Measurements from ENCODE around the gene EZR. TPM values are rescaled to one million over a fixed set of nuclear protein-coding genes. Genes with fewer than 3 reads are reported as not detected.

EZR gene
- total and polyA plus RNA-seq, 9 of the 15 experiments (the other 6 are each of a cell fraction or from before 2014, with no cell fraction given) = 36.5 to 162 (median 104) TPM

DNA sequence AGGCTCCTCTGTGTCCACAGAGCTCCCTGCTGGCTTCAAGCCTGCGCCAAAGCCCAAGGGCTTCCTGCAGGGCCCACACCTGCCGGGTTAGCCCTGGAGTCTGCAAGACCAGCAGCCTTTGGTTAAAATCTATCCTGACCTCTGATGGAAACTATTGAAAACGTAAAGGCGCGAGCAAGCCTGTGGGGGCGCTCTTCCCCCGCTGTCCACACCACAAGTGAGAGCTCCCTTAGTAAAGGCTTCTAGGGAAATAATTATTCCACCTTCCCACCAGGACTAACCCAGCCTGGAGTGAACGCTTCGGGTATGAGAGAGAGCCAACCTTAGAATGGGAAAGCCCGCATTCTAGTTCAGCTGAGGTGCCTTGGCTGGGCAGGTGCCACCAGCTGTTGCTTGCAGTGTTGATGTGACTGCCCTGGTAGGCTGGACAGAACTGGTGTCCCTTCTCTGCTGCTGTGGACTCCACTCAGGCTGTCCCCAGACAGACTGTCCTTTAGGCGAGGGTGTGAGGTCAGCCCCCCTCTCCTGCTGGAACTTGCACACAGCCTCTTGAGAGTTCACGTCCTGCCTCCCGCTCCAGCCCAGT, 100.6 kb downstream of the EZR start (continued):
- TF ChIP-seq, protein P1, sequence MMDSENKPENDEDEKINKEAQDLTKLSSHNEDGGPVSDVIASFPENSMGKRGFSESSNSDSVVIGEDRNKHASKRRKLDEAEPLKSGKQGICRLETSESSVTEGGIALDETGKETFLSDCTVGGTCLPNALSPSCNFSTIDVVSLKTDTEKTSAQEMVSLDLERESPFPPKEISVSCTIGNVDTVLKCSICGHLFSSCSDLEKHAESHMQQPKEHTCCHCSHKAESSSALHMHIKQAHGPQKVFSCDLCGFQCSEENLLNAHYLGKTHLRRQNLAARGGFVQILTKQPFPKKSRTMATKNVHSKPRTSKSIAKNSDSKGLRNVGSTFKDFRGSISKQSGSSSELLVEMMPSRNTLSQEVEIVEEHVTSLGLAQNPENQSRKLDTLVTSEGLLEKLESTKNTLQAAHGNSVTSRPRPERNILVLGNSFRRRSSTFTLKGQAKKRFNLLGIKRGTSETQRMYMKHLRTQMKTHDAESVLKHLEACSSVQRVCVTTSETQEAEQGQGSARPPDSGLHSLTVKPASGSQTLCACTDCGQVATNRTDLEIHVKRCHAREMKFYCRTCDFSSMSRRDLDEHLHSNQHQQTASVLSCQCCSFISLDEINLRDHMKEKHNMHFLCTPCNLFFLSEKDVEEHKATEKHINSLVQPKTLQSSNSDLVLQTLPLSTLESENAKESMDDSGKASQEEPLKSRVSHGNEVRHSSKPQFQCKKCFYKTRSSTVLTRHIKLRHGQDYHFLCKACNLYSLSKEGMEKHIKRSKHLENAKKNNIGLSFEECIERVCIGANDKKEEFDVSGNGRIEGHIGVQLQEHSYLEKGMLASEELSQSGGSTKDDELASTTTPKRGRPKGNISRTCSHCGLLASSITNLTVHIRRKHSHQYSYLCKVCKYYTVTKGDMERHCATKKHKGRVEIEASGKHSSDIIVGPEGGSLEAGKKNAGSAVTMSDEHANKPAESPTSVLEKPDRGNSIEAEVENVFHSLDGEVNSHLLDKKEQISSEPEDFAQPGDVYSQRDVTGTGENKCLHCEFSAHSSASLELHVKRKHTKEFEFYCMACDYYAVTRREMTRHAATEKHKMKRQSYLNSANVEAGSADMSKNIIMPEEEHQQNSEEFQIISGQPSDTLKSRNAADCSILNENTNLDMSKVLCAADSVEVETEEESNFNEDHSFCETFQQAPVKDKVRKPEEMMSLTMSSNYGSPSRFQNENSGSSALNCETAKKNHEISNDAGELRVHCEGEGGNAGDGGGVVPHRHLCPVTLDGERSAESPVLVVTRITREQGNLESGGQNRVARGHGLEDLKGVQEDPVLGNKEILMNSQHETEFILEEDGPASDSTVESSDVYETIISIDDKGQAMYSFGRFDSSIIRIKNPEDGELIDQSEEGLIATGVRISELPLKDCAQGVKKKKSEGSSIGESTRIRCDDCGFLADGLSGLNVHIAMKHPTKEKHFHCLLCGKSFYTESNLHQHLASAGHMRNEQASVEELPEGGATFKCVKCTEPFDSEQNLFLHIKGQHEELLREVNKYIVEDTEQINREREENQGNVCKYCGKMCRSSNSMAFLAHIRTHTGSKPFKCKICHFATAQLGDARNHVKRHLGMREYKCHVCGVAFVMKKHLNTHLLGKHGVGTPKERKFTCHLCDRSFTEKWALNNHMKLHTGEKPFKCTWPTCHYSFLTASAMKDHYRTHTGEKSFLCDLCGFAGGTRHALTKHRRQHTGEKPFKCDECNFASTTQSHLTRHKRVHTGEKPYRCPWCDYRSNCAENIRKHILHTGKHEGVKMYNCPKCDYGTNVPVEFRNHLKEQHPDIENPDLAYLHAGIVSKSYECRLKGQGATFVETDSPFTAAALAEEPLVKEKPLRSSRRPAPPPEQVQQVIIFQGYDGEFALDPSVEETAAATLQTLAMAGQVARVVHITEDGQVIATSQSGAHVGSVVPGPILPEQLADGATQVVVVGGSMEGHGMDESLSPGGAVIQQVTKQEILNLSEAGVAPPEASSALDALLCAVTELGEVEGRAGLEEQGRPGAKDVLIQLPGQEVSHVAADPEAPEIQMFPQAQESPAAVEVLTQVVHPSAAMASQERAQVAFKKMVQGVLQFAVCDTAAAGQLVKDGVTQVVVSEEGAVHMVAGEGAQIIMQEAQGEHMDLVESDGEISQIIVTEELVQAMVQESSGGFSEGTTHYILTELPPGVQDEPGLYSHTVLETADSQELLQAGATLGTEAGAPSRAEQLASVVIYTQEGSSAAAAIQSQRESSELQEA (IDR thresholded peaks at IDR 0.05; ENCODE audit: low read depth) = no peak
- TF ChIP-seq, protein P2, sequence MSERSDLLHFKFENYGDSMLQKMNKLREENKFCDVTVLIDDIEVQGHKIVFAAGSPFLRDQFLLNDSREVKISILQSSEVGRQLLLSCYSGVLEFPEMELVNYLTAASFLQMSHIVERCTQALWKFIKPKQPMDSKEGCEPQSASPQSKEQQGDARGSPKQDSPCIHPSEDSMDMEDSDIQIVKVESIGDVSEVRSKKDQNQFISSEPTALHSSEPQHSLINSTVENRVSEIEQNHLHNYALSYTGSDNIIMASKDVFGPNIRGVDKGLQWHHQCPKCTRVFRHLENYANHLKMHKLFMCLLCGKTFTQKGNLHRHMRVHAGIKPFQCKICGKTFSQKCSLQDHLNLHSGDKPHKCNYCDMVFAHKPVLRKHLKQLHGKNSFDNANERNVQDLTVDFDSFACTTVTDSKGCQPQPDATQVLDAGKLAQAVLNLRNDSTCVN (CRISPR knock-in tag; IDR thresholded peaks at IDR 0.05) = no peak
- TF ChIP-seq FOXP1 (CRISPR knock-in tag; IDR thresholded peaks at IDR 0.05) (no peak), DDX20 (tag; IDR thresholded peaks at IDR 0.05; ENCODE audit: low read depth) (no peak), NFATC3 (IDR thresholded peaks at IDR 0.05) (no peak), HMG20A (CRISPR knock-in tag; conservative IDR thresholded peaks at IDR 0.05) (no peak), ZNF23 (CRISPR knock-in tag; IDR thresholded peaks at IDR 0.05) (no peak), CBX1 (IDR thresholded peaks at IDR 0.05; ENCODE audit: low read depth) (no peak), SRSF1 (IDR thresholded peaks at IDR 0.05; ENCODE audit: low read depth, low read length) (no peak), JUND (IDR thresholded peaks at IDR 0.05; ENCODE audit: borderline replicate concordance, low read depth, low read length) (no peak), JUND (tag; IDR thresholded peaks at IDR 0.05; ENCODE audit: borderline replicate concordance, low read depth, low read length) (no peak; the same call in 2 of the 3 replicates), POLR2A (conservative IDR thresholded peaks at IDR 0.05) (no peak), ZFP36 (IDR thresholded peaks at IDR 0.05; ENCODE audit: low read depth, low read length, partially characterized antibody) (peak; percentile 10), ZNF263 (CRISPR knock-in tag; IDR thresholded peaks at IDR 0.05; ENCODE audit: borderline replicate concordance) (0 out of 2 replicates have a peak, but pooled peaks have one; percentile 21)
- TF ChIP-seq, protein P3, sequence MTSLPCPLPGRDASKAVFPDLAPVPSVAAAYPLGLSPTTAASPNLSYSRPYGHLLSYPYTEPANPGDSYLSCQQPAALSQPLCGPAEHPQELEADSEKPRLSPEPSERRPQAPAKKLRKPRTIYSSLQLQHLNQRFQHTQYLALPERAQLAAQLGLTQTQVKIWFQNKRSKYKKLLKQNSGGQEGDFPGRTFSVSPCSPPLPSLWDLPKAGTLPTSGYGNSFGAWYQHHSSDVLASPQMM (CRISPR knock-in tag; IDR thresholded peaks at IDR 0.05) = no peak
- TF ChIP-seq, protein P4, sequence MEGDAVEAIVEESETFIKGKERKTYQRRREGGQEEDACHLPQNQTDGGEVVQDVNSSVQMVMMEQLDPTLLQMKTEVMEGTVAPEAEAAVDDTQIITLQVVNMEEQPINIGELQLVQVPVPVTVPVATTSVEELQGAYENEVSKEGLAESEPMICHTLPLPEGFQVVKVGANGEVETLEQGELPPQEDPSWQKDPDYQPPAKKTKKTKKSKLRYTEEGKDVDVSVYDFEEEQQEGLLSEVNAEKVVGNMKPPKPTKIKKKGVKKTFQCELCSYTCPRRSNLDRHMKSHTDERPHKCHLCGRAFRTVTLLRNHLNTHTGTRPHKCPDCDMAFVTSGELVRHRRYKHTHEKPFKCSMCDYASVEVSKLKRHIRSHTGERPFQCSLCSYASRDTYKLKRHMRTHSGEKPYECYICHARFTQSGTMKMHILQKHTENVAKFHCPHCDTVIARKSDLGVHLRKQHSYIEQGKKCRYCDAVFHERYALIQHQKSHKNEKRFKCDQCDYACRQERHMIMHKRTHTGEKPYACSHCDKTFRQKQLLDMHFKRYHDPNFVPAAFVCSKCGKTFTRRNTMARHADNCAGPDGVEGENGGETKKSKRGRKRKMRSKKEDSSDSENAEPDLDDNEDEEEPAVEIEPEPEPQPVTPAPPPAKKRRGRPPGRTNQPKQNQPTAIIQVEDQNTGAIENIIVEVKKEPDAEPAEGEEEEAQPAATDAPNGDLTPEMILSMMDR (IDR thresholded peaks at IDR 0.05 in 2 of 3, conservative IDR thresholded peaks at IDR 0.05 in 1 of 3; ENCODE audit: insufficient read depth in 2 of 3, low read depth in 1 of 3, low read length in 3 of 3) = peak; percentile 91 to 98 (median 97)
- TF ChIP-seq, protein P5, sequence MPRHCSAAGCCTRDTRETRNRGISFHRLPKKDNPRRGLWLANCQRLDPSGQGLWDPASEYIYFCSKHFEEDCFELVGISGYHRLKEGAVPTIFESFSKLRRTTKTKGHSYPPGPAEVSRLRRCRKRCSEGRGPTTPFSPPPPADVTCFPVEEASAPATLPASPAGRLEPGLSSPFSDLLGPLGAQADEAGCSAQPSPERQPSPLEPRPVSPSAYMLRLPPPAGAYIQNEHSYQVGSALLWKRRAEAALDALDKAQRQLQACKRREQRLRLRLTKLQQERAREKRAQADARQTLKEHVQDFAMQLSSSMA (CRISPR knock-in tag; IDR thresholded peaks at IDR 0.05) = no peak
